K562 (cell line): Measurements from ENCODE around the gene RNF222. TPM values are rescaled to one million over a fixed set of nuclear protein-coding genes. Genes with fewer than 3 reads are reported as not detected.

ENCODE experiments used
- CBFA2T2 ChIP-seq: fragments of 450-650 bp; conservative IDR thresholded peaks from 2 replicates; pipeline ENCODE4 v1.6.1; 2017; ENCODE audit warnings: mild to moderate bottlenecking
- CHD1 ChIP-seq: fragments of 200-600 bp; sonication (generic); IDR thresholded peaks from one replicate; pipeline ENCODE4 v1.6.1; 2012; ENCODE audit warnings: mild to moderate bottlenecking, moderate library complexity, low read length, inconsistent platforms
- CLOCK ChIP-seq: fragments of 250-450 bp; sonication (Bioruptor Pico); IDR thresholded peaks from 2 replicates; pipeline ENCODE4 v1.4.0; 2020; ENCODE audit warnings: mild to moderate bottlenecking, moderate library complexity, borderline replicate concordance
- EP300 ChIP-seq: IDR thresholded peaks from 2 replicates; pipeline ENCODE4 v1.6.1; 2012; ENCODE audit warnings: low read length, improper control_type of control experiment
- ETV1 ChIP-seq: fragments of 450-650 bp; conservative IDR thresholded peaks from 2 replicates; pipeline ENCODE4 v1.6.1; 2016; ENCODE audit warnings: missing genetic modification characterization, control low read depth, low read depth, missing compliant biosample characterization
- HNRNPUL1 ChIP-seq: fragments of 200-400 bp; formaldehyde crosslinking; IDR thresholded peaks from 2 replicates; pipeline ENCODE4 v1.6.1; 2017; ENCODE audit warnings: low read length
- KAT2B ChIP-seq: IDR thresholded peaks from one replicate; pipeline ENCODE4 v1.6.1; 2012; ENCODE audit warnings: low read depth, mild to moderate bottlenecking, control low read depth, inconsistent platforms, low read length, moderate library complexity
- KLF10 ChIP-seq: fragments of 250-450 bp; sonication (Bioruptor Pico); IDR thresholded peaks from 2 replicates; pipeline ENCODE4 v1.6.1; 2021; ENCODE audit warnings: matching md5 sums
- NUFIP1 ChIP-seq: fragments of 450-650 bp; IDR thresholded peaks from 2 replicates; pipeline ENCODE4 v1.6.1; 2018; ENCODE audit not compliant: partially characterized antibody
- PTRF ChIP-seq: fragments of 450-650 bp; IDR thresholded peaks from 2 replicates; pipeline ENCODE4 v1.6.1; 2016; ENCODE audit warnings: mild to moderate bottlenecking, missing genetic modification characterization, missing compliant biosample characterization
- RCOR1 ChIP-seq, 2 experiments: IDR thresholded peaks; 2 replicates each; pipeline ENCODE4 v1.6.1; 2012; ENCODE audit warnings: low read depth in 2 of 2, low read length in 2 of 2, borderline replicate concordance in 1 of 2, improper control_type of control experiment in 1 of 2
- SMAD4 ChIP-seq: fragments of 250-450 bp; sonication (Bioruptor Pico); conservative IDR thresholded peaks from 2 replicates; pipeline ENCODE4 v1.8.0; 2021; ENCODE audit warnings: inconsistent platforms, mild to moderate bottlenecking, moderate library complexity
- TCF3 ChIP-seq: sonication (generic); formaldehyde crosslinking; IDR thresholded peaks from 2 replicates; pipeline ENCODE4 v1.4.0; 2020; ENCODE audit warnings: mild to moderate bottlenecking, missing genetic modification reagents
- TRIM25 ChIP-seq: fragments of 450-650 bp; IDR thresholded peaks from 2 replicates; pipeline ENCODE4 v1.7.0; 2016; ENCODE audit warnings: borderline replicate concordance
- USF1 ChIP-seq: sonication (generic); formaldehyde crosslinking; IDR thresholded peaks from 2 replicates; pipeline ENCODE4 v1.9.0; 2022; ENCODE audit warnings: mild to moderate bottlenecking, missing genetic modification reagents
- YBX1 ChIP-seq: fragments of 450-650 bp; IDR thresholded peaks from 2 replicates; pipeline ENCODE4 v1.7.1; 2016; ENCODE audit warnings: mild to moderate bottlenecking
- ZKSCAN1 ChIP-seq: fragments of 150-350 bp; IDR thresholded peaks from 2 replicates; pipeline ENCODE4 v1.6.1; 2016; ENCODE audit warnings: low read depth, low read length
- ZNF347 ChIP-seq: fragments of 450-650 bp; formaldehyde crosslinking; IDR thresholded peaks from 2 replicates; pipeline ENCODE4 v1.4.0; 2020; ENCODE audit warnings: low read depth, mild to moderate bottlenecking, moderate library complexity
- ZNF707 ChIP-seq: fragments of 250-450 bp; sonication (Bioruptor Pico); conservative IDR thresholded peaks from 2 replicates; pipeline ENCODE4 v1.8.0; 2022; ENCODE audit warnings: inconsistent platforms, mild to moderate bottlenecking, moderate library complexity
- ZNF79 ChIP-seq: fragments of 250-450 bp; sonication (Bioruptor Pico); IDR thresholded peaks from 2 replicates; pipeline ENCODE4 v1.4.0; 2020; ENCODE audit warnings: low read depth, mild to moderate bottlenecking, moderate library complexity
- ZSCAN32 ChIP-seq: fragments of 450-650 bp; formaldehyde crosslinking; IDR thresholded peaks from 2 replicates; pipeline ENCODE4 v1.4.0; 2020; ENCODE audit warnings: mild to moderate bottlenecking, moderate library complexity
- polyA plus RNA-seq, 8 experiments: library from polyadenylated mRNA; depleted of rRNA in 4 of 8; stranded (reverse) in 5 of 8; unstranded in 3 of 8; fragments of >200 nt; fragmentation: Nextera tagmentation in 2 of 8; fragmentation: Illumina TruSeq in 1 of 8; extraction: Ambion mirVana in 2 of 8; extraction: Trizol in 1 of 8; gene quantifications; 2 replicates each; pipeline versions ENCODE4 v1.2.1 to v1.2.3, GENCODE V29; 2011 to 2014; ENCODE audit warnings: inconsistent platforms in 1 of 8, missing spikeins in 1 of 8
- total RNA-seq, 7 experiments: library from RNA; depleted of rRNA in 6 of 7; stranded (reverse); fragments of >200 nt in 6 of 7; fragmentation: Illumina TruSeq in 2 of 7; extraction: Trizol in 2 of 7; gene quantifications; 2 replicates each; pipeline versions ENCODE4 v1.2.1 to v1.2.3, GENCODE V29; 2011 to 2021; ENCODE audit warnings: low replicate concordance in 1 of 7
- TF ChIP-seq, protein P1 (sequence below): fragments of 450-650 bp; IDR thresholded peaks from 2 replicates; pipeline ENCODE4 v1.6.1; 2018; ENCODE audit warnings: mild to moderate bottlenecking, low read depth; ENCODE audit not compliant: partially characterized antibody

RNF222 gene
- total and polyA plus RNA-seq, 9 of the 15 experiments (the other 6 are each of a cell fraction or from before 2014, with no cell fraction given), result not detected

GRCh38 chr17:8386841-8387240 is 10.8 kb downstream of the RNF222 start (continued):
- TF ChIP-seq CLOCK (no peak), YBX1 (no peak), ZNF707 (CRISPR knock-in tag) (no peak), ZNF347 (CRISPR knock-in tag) (no peak), ETV1 (tag) (peak; percentile 72), KLF10 (CRISPR knock-in tag) (no peak), NUFIP1 (no peak), RCOR1 (IDR thresholded peaks at IDR 0.05; ENCODE audit: borderline replicate concordance in 1 of 2, low read depth in 2 of 2, low read length in 2 of 2) (peak in 1 of 2 experiments; percentile 70; a peak in 2 of 4 replicates), TRIM25 (no peak), TCF3 (CRISPR knock-in tag) (peak; percentile 15; the same call in 1 of the 2 replicates), ZSCAN32 (CRISPR knock-in tag) (no peak), CHD1 (no peak), SMAD4 (CRISPR knock-in tag) (no peak), USF1 (CRISPR knock-in tag) (no peak), EP300 (peak; percentile 82), HNRNPUL1 (no peak), PTRF (tag) (no peak), CBFA2T2 (peak; percentile 69), ZKSCAN1 (no peak), KAT2B (no peak), ZNF79 (CRISPR knock-in tag) (no peak)
- TF ChIP-seq, protein P1, sequence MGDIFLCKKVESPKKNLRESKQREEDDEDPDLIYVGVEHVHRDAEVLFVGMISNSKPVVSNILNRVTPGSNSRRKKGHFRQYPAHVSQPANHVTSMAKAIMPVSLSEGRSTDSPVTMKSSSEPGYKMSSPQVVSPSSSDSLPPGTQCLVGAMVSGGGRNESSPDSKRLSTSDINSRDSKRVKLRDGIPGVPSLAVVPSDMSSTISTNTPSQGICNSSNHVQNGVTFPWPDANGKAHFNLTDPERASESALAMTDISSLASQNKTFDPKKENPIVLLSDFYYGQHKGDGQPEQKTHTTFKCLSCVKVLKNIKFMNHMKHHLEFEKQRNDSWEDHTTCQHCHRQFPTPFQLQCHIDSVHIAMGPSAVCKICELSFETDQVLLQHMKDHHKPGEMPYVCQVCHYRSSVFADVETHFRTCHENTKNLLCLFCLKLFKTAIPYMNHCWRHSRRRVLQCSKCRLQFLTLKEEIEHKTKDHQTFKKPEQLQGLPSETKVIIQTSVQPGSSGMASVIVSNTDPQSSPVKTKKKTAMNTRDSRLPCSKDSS, result no peak
